Heart right ventricle (tissue), 16 donors: ENCODE measurements around the gene BRF1. TPM values are rescaled to one million over a fixed set of nuclear protein-coding genes. Genes with fewer than 3 reads are reported as not detected.

Source experiments
- ATAC-seq, 8 donors: fragments of 200-7000 bp; cut with Tn5 transposase; one replicate each; pipeline ENCODE4 v1.9.1; 2020; ENCODE audit warnings: mild to moderate bottlenecking in 8 of 8, moderate library complexity in 8 of 8, moderate number of reproducible peaks in 1 of 8
- DNase-seq, 2 donors: peaks; one replicate each; pipeline ENCODE4 v3.0.0-alpha.2; 2020
- H3K27ac ChIP-seq, 10 donors: fragments of 200-600 bp; sonication (generic) in 2 of 10; one replicate each; pipeline versions ENCODE4 v1.5.0 to v1.8.0; 2020 to 2022; ENCODE audit warnings: mild to moderate bottlenecking in 3 of 10
- H3K27me3 ChIP-seq, 7 donors: fragments of 200-600 bp; one replicate each; pipeline ENCODE4 v1.8.0; 2021 to 2022; ENCODE audit warnings: mild to moderate bottlenecking in 2 of 7
- H3K36me3 ChIP-seq, 9 donors: fragments of 200-600 bp; sonication (generic) in 1 of 9; one replicate each; pipeline versions ENCODE4 v1.5.0 to v1.8.0; 2020 to 2022; ENCODE audit warnings: mild to moderate bottlenecking in 2 of 9
- H3K4me1 ChIP-seq, 9 donors: fragments of 200-600 bp; sonication (generic) in 1 of 9; one replicate each; pipeline versions ENCODE4 v1.5.0 to v1.8.0; 2020 to 2022; ENCODE audit warnings: mild to moderate bottlenecking in 4 of 9
- H3K4me3 ChIP-seq, 10 donors: fragments of 200-600 bp; sonication (generic) in 2 of 10; one replicate each; pipeline versions ENCODE4 v1.5.0 to v1.8.0; 2020 to 2022; ENCODE audit warnings: mild to moderate bottlenecking in 7 of 10, moderate library complexity in 2 of 10
- H3K9me3 ChIP-seq, 11 donors: fragments of 200-600 bp in 10 of 11; sonication (generic) in 2 of 11; one replicate each; pipeline versions ENCODE4 v1.5.0 to v1.8.0; 2013 to 2022; ENCODE audit warnings: mild to moderate bottlenecking in 2 of 11, control low read depth in 1 of 11, moderate library complexity in 1 of 11
- CTCF ChIP-seq, 9 donors: fragments of 200-600 bp; sonication (generic) in 2 of 9; IDR thresholded peaks; one replicate each; pipeline versions ENCODE4 v1.5.0 to v1.8.0; 2021 to 2022; ENCODE audit warnings: antibody characterized with exemption in 9 of 9, mild to moderate bottlenecking in 5 of 9, moderate library complexity in 1 of 9
- WGBS, 2 donors: extraction: QIAGEN DNeasy Blood & Tissue Kit; methylation state at CpG; one replicate each; pipeline ENCODE4 v1.1.7; 2013; ENCODE audit warnings: inconsistent platforms in 1 of 2; 5-methylcytosine and 5-hydroxymethylcytosine counted together
- intact Hi-C, 10 donors: fragments of 100-400 bp; cut with DNase I; formaldehyde crosslinking; loops; one replicate each; pipeline versions ENCODE4 v1.11.1 to v1.14.2; 2022
- polyA plus RNA-seq, 2 donors: library from polyadenylated mRNA; stranded (reverse); fragments of 200-250 nt; gene quantifications; one replicate each; pipeline ENCODE4 v1.2.3, GENCODE V29; 2013
- total RNA-seq, 10 donors: library from RNA; stranded (reverse); fragmentation: NEBNext Ultra II Directional in 3 of 10; extraction: Animal tissue kit (Norgen Biotek cat#: 25700) in 3 of 10; gene quantifications; one replicate each; pipeline versions ENCODE4 v1.2.1 to v1.2.4, GENCODE V29; 2021 to 2023
- donor health status: Arrhythmogenic right ventricular cardiomyopathy.
- donor health status: ischemic (EF 13 %, LVEDD 7.1; RV severe dilation, severe dysfunction).
- donor health status: healthy with polysubstance abuse.
- donor health status: DM: no; HTN: yes; CAD: no.
- donor health status: DM: no; HTN: no; CAD: no.
- donor health status: ischemic (EF 25% LVEDD 6.9; RV normal size, moderate dysfunction).
- donor health status: ischemic (EF 25% LVEDD 5.7; RV mildly dilated, moderate dysfunction).
- donor health status: healthy.
- donor health status: DM: yes; HTN: yes; CAD: no.
- donor health status: Ischemic cardiomyopathy.
- donor health status: ischemic (EF 35%, LVEDD 5.7; RV mildly dilated, moderate dysfunction).
- donor health status: nonischemic (EF 11% LVEDD 7.7; RV severe dilation, severe dysfunction).
- donor health status: DM: yes; HTN: yes; CAD: no.
- donor health status: PGD.
- donor health status: ischemic (EF 29% LVEDD 5.4; RV normal size, mild dysfunction).
- donor health status: nonischemic (EF 23%, LVEDD 6.1; RV moderate dilation, normal function).

BRF1 gene
- total and polyA plus RNA-seq, 12 donors: 12.7 to 30.8 (median 16.2) TPM

- intact Hi-C loops: no loop called here
- DNase-seq (no peak), ATAC-seq (no peak)
- TF ChIP-seq CTCF (IDR thresholded peaks at IDR 0.05): no peak
- 74 to 77% methylated on average over 4 of the region's 4 CpGs for WGBS, 2 donors
- Histone ChIP-seq H3K36me3 (no peaks in the 10 kb centered on the region), H3K27me3 (peaks cover 0 to 30% (median 12%) of the 10 kb centered on the region in 7 donors), H3K4me1 (peaks cover 0 to 18% (median 5%) of the 10 kb centered on the region in 9 donors), H3K27ac (no peak overlapping the region), H3K9me3 (peaks cover 0 to 10% (median 0%) of the 10 kb centered on the region in 11 donors), H3K4me3 (no peak overlapping the region)
Measured at GRCh38 chr14:105187116-105187515, 113.7 kb downstream of the BRF1 start.

DNA sequence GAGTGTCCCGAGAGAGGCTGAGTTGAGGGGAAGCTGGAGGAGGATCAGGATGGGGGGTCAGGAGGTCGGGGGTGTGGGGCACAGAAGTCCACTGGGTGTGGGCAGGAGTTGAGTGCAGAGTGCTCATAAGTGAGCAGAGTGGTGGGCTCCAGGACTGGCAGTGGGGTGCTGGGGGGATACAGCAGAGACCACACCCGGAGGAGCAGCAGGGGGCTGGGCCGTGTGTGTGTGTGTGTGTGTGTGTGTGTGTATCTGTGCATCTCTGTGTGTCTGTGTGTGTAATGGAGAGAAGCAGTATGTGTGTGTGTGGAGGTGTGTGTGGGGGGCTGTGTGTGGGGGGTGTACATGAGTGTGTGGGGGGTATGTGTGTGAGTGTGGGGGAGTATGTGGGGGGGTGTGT, 114.8 kb downstream of the BRF1 start:
- TF ChIP-seq CTCF (IDR thresholded peaks at IDR 0.05): no peak
- intact Hi-C loops: no loop called here
- no peak overlapping the region for H3K4me3 ChIP-seq
- DNase-seq: no peak
- ATAC-seq: peak in 1 of 8 donors; percentile 11
- WGBS, 2 donors: 34 to 39% methylated on average over 4 of the region's 4 CpGs
- peaks cover 0 to 21% (median 5%) of the 10 kb centered on the region in 7 donors for H3K27me3 ChIP-seq
- no peaks in the 10 kb centered on the region for H3K36me3 ChIP-seq
- peaks cover 0 to 21% (median 12%) of the 10 kb centered on the region in 9 donors for H3K4me1 ChIP-seq
- no peak overlapping the region for H3K27ac ChIP-seq
- H3K9me3 ChIP-seq: peaks cover 0 to 10% (median 0%) of the 10 kb centered on the region in 11 donors

DNA sequence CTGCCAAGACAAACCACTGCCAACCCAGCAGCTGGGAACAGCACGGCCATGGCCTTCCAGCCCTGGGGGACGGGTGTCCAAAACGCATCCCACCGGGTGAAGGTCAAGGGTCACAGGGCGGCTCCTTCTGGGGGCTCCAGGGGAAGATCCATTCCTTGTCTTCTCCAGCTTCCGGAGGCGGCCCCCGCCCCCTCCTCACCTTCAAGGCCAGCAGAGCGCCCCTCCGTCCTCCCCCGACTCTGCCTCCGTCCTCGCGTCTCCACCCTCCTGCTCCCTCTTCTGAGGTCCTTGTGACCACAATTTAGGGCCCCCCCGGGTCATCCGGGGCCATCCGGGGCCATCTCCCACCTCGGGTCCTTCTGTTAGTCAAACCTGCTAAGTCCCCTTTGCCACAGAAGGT, 115.8 kb downstream of the BRF1 start:
- ATAC-seq (no peak), DNase-seq (no peak)
- Histone ChIP-seq H3K9me3 (peaks cover 0 to 10% (median 0%) of the 10 kb centered on the region in 11 donors), H3K4me1 (peaks cover 4 to 28% (median 19%) of the 10 kb centered on the region in 9 donors), H3K27me3 (peaks cover 0 to 18% (median 7%) of the 10 kb centered on the region in 7 donors), H3K36me3 (no peaks in the 10 kb centered on the region), H3K27ac (no peak overlapping the region), H3K4me3 (no peak overlapping the region)
- WGBS, 2 donors: 73 to 76% methylated on average over 18 of the region's 18 CpGs
- intact Hi-C loops: no loop called here
- no peak for TF ChIP-seq CTCF (IDR thresholded peaks at IDR 0.05)

GRCh38 chr14:105184461-105184860, 116.3 kb downstream of the BRF1 start:
- ATAC-seq: no peak
- no peak for DNase-seq
- Histone ChIP-seq H3K4me3 (no peak overlapping the region), H3K27ac (no peak overlapping the region), H3K4me1 (peaks cover 4 to 28% (median 21%) of the 10 kb centered on the region in 9 donors), H3K27me3 (peaks cover 0 to 17% (median 7%) of the 10 kb centered on the region in 7 donors), H3K9me3 (peaks cover 0 to 10% (median 0%) of the 10 kb centered on the region in 11 donors), H3K36me3 (no peaks in the 10 kb centered on the region)
- no peak for TF ChIP-seq CTCF (IDR thresholded peaks at IDR 0.05)
- WGBS, 2 donors: 64 to 72% methylated on average over 8 to 9 of the region's 9 CpGs
- intact Hi-C loops: no loop called here
